BJ (cell line): Measurements from ENCODE around the gene LGR5. TPM values are rescaled to one million over a fixed set of nuclear protein-coding genes. Genes with fewer than 3 reads are reported as not detected.

ENCODE experiments used
- CTCF ChIA-PET: fragments of 350-600 bp; formaldehyde crosslinking; extraction: SDS; loops from one replicate; lab custom pipeline; 2021; ENCODE audit warnings: antibody characterized with exemption, inconsistent platforms; lab: Yijun Ruan, JAX
- POLR2A ChIA-PET: fragments of 300-600 bp; sonication (Branson Sonifier 250); formaldehyde crosslinking; extraction: SDS; loops from one replicate; lab custom pipeline; 2021; ENCODE audit warnings: antibody characterized with exemption; lab: Charles Lee
- DNase-seq: peaks from one replicate; pipeline ENCODE4 v3.0.0-alpha.2; 2011; ENCODE audit warnings: low read depth
- H3K27me3 ChIP-seq: 2 replicates; pipeline ENCODE4 v1.6.0; 2011; ENCODE audit warnings: low read length; ENCODE audit not compliant: control insufficient read depth, insufficient read depth
- H3K36me3 ChIP-seq: 2 replicates; pipeline ENCODE4 v1.5.1; 2011; ENCODE audit warnings: low read length; ENCODE audit not compliant: control insufficient read depth, insufficient read depth
- H3K4me3 ChIP-seq: 2 replicates; pipeline ENCODE4 v1.5.1; 2011; ENCODE audit warnings: low read depth, mild to moderate bottlenecking, control low read depth, low read length
- CTCF ChIP-seq: IDR thresholded peaks from 2 replicates; pipeline ENCODE4 v1.5.1; 2011; ENCODE audit warnings: low read depth, mild to moderate bottlenecking, control low read depth, inconsistent platforms, low read length, moderate library complexity; ENCODE audit not compliant: insufficient read depth
- polyA plus RNA-seq: library from polyadenylated mRNA; depleted of rRNA; stranded (reverse); fragments of >200 nt; gene quantifications from 2 replicates; pipeline ENCODE4 v1.2.3, GENCODE V29; 2011

LGR5 gene
- polyA plus RNA-seq, 1 experiment, result 0.23 TPM

GRCh38 chr12:71591601-71592000, 152.0 kb downstream of the LGR5 start:
- no peak for DNase-seq
- Histone ChIP-seq H3K27me3 (no peaks in the 10 kb centered on the region), H3K36me3 (no peaks in the 10 kb centered on the region), H3K4me3 (no peak overlapping the region)
- POLR2A ChIA-PET, result no interaction called here
- CTCF ChIA-PET, result no interaction called here
- TF ChIP-seq CTCF, result no peak

DNA sequence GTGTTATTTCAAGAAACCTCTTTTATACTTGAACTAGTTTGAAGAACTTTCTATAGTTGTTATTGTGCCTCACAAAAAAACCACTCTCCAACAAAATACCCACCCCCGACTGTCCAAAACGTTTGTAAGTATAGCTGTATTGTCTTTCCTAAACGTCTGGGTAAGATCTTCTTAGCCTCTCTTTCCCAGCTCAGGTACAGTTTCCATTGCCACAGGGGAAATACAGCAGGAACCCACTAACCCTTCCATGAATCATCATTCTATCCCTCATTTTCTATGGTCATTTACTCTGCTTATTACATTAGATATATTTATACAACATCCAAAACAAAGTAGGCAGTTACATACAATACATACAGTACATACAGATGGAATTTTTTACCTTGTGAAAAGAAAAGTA, 153.2 kb downstream of the LGR5 start:
- H3K36me3 ChIP-seq, result no peaks in the 10 kb centered on the region
- H3K4me3 ChIP-seq, result no peak overlapping the region
- TF ChIP-seq CTCF, result no peak
- POLR2A ChIA-PET, result no interaction called here
- no peak for DNase-seq
- CTCF ChIA-PET, result interaction anchor here (0.7 kb wide), 1 partner anchor 424 kb away, joined by 3 read pairs; no protein-coding TSS in a partner anchor
- no peaks in the 10 kb centered on the region for H3K27me3 ChIP-seq

DNA sequence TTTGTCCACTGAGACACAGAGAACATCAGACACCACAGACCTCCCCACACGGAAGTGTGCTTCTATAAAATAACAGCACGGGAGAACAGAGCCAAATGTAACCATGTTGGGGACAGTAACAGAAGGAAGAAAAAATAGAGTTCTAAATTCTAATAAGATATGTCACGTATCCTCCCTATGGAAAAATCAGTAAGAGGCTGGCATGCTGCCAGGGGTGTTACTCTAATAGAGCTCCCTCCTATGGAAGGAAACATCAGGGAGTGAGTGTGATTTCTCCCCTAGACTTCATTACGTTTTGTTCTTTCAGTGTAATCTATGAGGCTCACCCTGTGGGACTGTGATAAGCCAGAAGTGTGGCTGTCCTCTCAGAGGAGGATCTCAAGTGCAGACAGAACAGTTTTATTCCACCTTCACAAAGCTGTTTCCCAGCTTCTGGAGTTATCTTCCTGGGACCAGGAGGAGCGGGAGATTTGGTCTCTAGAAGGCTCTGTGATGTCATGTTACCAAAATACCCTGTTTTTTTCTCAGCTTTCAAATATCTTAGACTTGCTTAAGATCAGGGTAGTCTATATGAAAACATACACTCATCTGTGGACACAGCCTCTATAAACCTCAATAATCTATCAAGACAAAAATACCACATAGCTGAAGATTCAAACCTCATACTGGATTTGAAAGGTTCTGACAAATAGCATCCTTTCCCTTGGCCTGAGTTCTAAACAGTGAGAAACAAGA, 154.8 kb downstream of the LGR5 start:
- H3K27me3 ChIP-seq, result no peaks in the 10 kb centered on the region
- TF ChIP-seq CTCF, result no peak
- H3K36me3 ChIP-seq, result no peaks in the 10 kb centered on the region
- ChIA-PET POLR2A (no interaction called here), CTCF (interaction anchor here (1.1 to 1.2 kb wide), 4 partner anchors 11 to 179 kb away, joined by 3 to 4 read pairs (median 4); no protein-coding TSS in a partner anchor)
- H3K4me3 ChIP-seq, result no peak overlapping the region
- DNase-seq, result no peak

GRCh38 chr12:71599210-71599609, 159.6 kb downstream of the LGR5 start:
- ChIA-PET POLR2A (no interaction called here), CTCF (interaction anchor here (1.6 kb wide), 1 partner anchor 148 kb away, joined by 3 read pairs; no protein-coding TSS in a partner anchor)
- H3K4me3 ChIP-seq, result no peak overlapping the region
- H3K36me3 ChIP-seq, result no peaks in the 10 kb centered on the region
- H3K27me3 ChIP-seq, result no peaks in the 10 kb centered on the region
- no peak for DNase-seq
- no peak for TF ChIP-seq CTCF

DNA sequence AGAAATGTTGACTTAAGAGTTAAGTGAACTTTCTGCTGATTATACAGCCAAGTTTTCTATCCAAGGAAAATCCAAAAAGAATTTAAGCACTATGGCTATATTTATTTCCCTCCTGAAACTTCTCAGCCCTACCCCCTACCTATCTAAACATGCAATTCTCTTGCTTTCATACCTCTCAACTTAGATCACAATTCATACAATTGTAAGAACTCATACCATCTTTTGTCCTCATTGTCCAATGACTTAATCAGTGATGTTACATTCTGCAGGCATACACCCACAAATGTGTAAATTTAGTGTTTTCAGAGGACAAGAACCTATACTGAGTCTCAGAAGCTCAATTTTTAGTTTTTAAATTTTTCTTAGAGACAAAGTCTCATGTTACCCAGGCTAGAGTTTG, 161.9 kb downstream of the LGR5 start:
- no peaks in the 10 kb centered on the region for H3K27me3 ChIP-seq
- ChIA-PET CTCF (interaction anchor here (2.2 kb wide), 1 partner anchor 35 kb away, joined by 5 read pairs; no protein-coding TSS in a partner anchor), POLR2A (interaction anchor here (0.6 kb wide), 1 partner anchor 21 kb away, joined by 4 read pairs; no protein-coding TSS in a partner anchor)
- no peak for TF ChIP-seq CTCF
- H3K4me3 ChIP-seq, result no peak overlapping the region
- no peaks in the 10 kb centered on the region for H3K36me3 ChIP-seq
- no peak for DNase-seq
